ENCODE data around the gene NAALADL2. TPM values are rescaled to one million over a fixed set of nuclear protein-coding genes. Genes with fewer than 3 reads are reported as not detected.

Gene NAALADL2
- total RNA-seq, 1 experiment from 2014 or later, result 1.6 TPM

- DNase-seq, result no peak
- H2BK12ac ChIP-seq (ENCODE audit: insufficient read length, low read depth, low read length), result no peak overlapping the region
Measured at GRCh38 chr3:175159202-175159601, 300.1 kb downstream of the NAALADL2 start.

More at GRCh38 chr3:175159202-175159601, 300.1 kb downstream of the NAALADL2 start:
- H4K8ac ChIP-seq (replicated peaks; ENCODE audit: insufficient read length, low read depth, low read length), result no peak overlapping the region
- no peak overlapping the region for H3K56ac ChIP-seq (ENCODE audit: insufficient read length, low read depth, low read length)
- no peak overlapping the region for H2BK15ac ChIP-seq (ENCODE audit: low read depth, low read length)
- no peak overlapping the region for H3K27ac ChIP-seq (ENCODE audit: insufficient read length, low read depth, low read length)
- no peak overlapping the region for H3K4me2 ChIP-seq (ENCODE audit: insufficient read depth, insufficient read length, low read length)
- H4K5ac ChIP-seq (ENCODE audit: insufficient read length, low read depth, low read length), result no peak overlapping the region
- H2BK5ac ChIP-seq (ENCODE audit: insufficient read length, low read length), result no peak overlapping the region
- H3K14ac ChIP-seq (ENCODE audit: insufficient read depth, low read length), result no peak overlapping the region
- no peak overlapping the region for H2AFZ ChIP-seq (ENCODE audit: low read length)
- H3K4me1 Mint-ChIP-seq, result peaks cover 11 to 14% of the 10 kb centered on the region in 2 experiments
- H2BK20ac ChIP-seq (ENCODE audit: low read depth, low read length, poor library complexity, severe bottlenecking), result no peak overlapping the region
- H3K4me1 ChIP-seq (ENCODE audit: insufficient read depth, low read length), result no peaks in the 10 kb centered on the region; the same call in 1 of the 2 replicates
- H3K36me3 Mint-ChIP-seq (ENCODE audit: insufficient read depth in 1 of 3, low read depth in 3 of 3), result no peaks in the 10 kb centered on the region
- H3K4ac ChIP-seq (ENCODE audit: low read depth, low read length), result no peak overlapping the region
- no peaks in the 10 kb centered on the region for H3K27me3 ChIP-seq (ENCODE audit: insufficient read depth, low read length)
- H4K20me1 ChIP-seq (ENCODE audit: control insufficient read depth, insufficient read depth, insufficient read length), result no peaks in the 10 kb centered on the region
- no peak overlapping the region for H4K91ac ChIP-seq (ENCODE audit: insufficient read length, low read depth, low read length)
- no peaks in the 10 kb centered on the region for H3K9me3 ChIP-seq (ENCODE audit: control insufficient read depth, low read depth, low read length)
- no peaks in the 10 kb centered on the region for H3K23me2 ChIP-seq (ENCODE audit: insufficient read length, low read depth, low read length, poor library complexity, severe bottlenecking)
- H3K9ac ChIP-seq (ENCODE audit: extremely low read depth, insufficient read length, low read length), result no peak overlapping the region
- no peaks in the 10 kb centered on the region for H3K79me2 ChIP-seq (ENCODE audit: insufficient read depth, low read length)
- no peak for TF ChIP-seq CTCF (conservative IDR thresholded peaks at IDR 0.05)
- H2AK5ac ChIP-seq (ENCODE audit: insufficient read length, low read length), result no peak overlapping the region
- no peak overlapping the region for H3K23ac ChIP-seq (ENCODE audit: insufficient read length, low read depth, low read length)
- H3K18ac ChIP-seq (ENCODE audit: insufficient read length, low read depth, low read length), result no peak overlapping the region
- H3K27ac Mint-ChIP-seq, result no peak overlapping the region
- no peak overlapping the region for H3T11ph ChIP-seq (ENCODE audit: low read length)
- no peak overlapping the region for H3K4me3 Mint-ChIP-seq
- H3K79me1 ChIP-seq (ENCODE audit: insufficient read depth, low read depth, low read length, poor library complexity, severe bottlenecking), result no peaks in the 10 kb centered on the region
- H3K27me3 Mint-ChIP-seq (ENCODE audit: low read depth), result no peaks in the 10 kb centered on the region
- H2BK120ac ChIP-seq (ENCODE audit: low read depth, low read length, poor library complexity, severe bottlenecking), result no peak overlapping the region
- no peaks in the 10 kb centered on the region for H3K9me3 Mint-ChIP-seq

Measured in H9 (cell line).